ENCODE measurements around the gene CLCNKA.
"Not testable (repeated sequence)": the region's sequence is repeated elsewhere in the genome, so short reads cannot be mapped to it uniquely, and the experiment has no call there.

GRCh38 chr1:16029003-16029268 lies 7.1 kb downstream of the CLCNKA start:
- not testable (repeated sequence) for TF ChIP-seq EZH2 (IDR thresholded peaks at IDR 0.05; ENCODE audit: low read length, unreplicated experiment); CTCF (conservative IDR thresholded peaks at IDR 0.05; ENCODE audit: low read depth, low read length)

Measured in PC-3 (cell line).